IgD-negative memory B cell (primary cell): ENCODE measurements around the gene FILIP1L. TPM values are rescaled to one million over a fixed set of nuclear protein-coding genes. Genes with fewer than 3 reads are reported as not detected.

ENCODE experiments used
- H3K27ac Mint-ChIP-seq, 3 donors: one replicate each; pipeline ENCODE4 v1.8.0; 2020 to 2022; ENCODE audit warnings: mild to moderate bottlenecking in 3 of 3, mixed read lengths in 3 of 3, moderate library complexity in 1 of 3
- H3K27me3 Mint-ChIP-seq: one replicate; pipeline ENCODE4 v1.8.0; 2021; ENCODE audit warnings: mixed read lengths
- H3K36me3 Mint-ChIP-seq: one replicate; pipeline ENCODE4 v1.8.0; 2020; ENCODE audit warnings: mild to moderate bottlenecking, mixed read lengths
- H3K4me1 Mint-ChIP-seq, 3 donors: one replicate each; pipeline ENCODE4 v1.8.0; 2020 to 2022; ENCODE audit warnings: mixed read lengths in 3 of 3, mild to moderate bottlenecking in 1 of 3
- H3K4me3 Mint-ChIP-seq, 4 donors: one replicate each; pipeline ENCODE4 v1.8.0; 2020 to 2022; ENCODE audit warnings: mild to moderate bottlenecking in 4 of 4, mixed read lengths in 4 of 4, moderate library complexity in 3 of 4
- H3K9me3 Mint-ChIP-seq, 3 donors: one replicate each; pipeline ENCODE4 v1.8.0; 2020 to 2021; ENCODE audit warnings: mixed read lengths in 3 of 3, mild to moderate bottlenecking in 1 of 3
- polyA plus RNA-seq: library from polyadenylated mRNA; unstranded; fragments of 300-500 nt; fragmentation: Illumina TruSeq; gene quantifications from one replicate; pipeline ENCODE4 v1.2.3, GENCODE V29; 2021

Gene FILIP1L
- polyA plus RNA-seq, 1 donor from 2014 or later: 1.1 TPM

GRCh38 chr3:100040451-100041225, 73.7 kb downstream of the FILIP1L start:
- Mint-ChIP-seq H3K4me1 (peaks cover 28 to 41% (median 31%) of the 10 kb centered on the region in 3 donors), H3K36me3 (peaks cover 2% of the 10 kb centered on the region), H3K9me3 (no peaks in the 10 kb centered on the region)

GRCh38 chr3:100039075-100039474, 75.2 kb downstream of the FILIP1L start:
- Mint-ChIP-seq H3K4me3 (no peak overlapping the region), H3K9me3 (no peaks in the 10 kb centered on the region), H3K27me3 (no peaks in the 10 kb centered on the region), H3K36me3 (peaks cover 2% of the 10 kb centered on the region), H3K27ac (no peak overlapping the region), H3K4me1 (peaks cover 16 to 27% (median 18%) of the 10 kb centered on the region in 3 donors)

More at GRCh38 chr3:100040451-100041225, 73.7 kb downstream of the FILIP1L start:
- no peaks in the 10 kb centered on the region for H3K27me3 Mint-ChIP-seq
- H3K27ac Mint-ChIP-seq: peak overlapping the region in 1 of 3 donors; percentile 63
- no peak overlapping the region for H3K4me3 Mint-ChIP-seq

- Mint-ChIP-seq H3K4me1 (peaks cover 0 to 8% (median 0%) of the 10 kb centered on the region in 3 donors), H3K27ac (peak overlapping the region in 1 of 3 donors; percentile 31), H3K36me3 (peaks cover 2% of the 10 kb centered on the region)
Measured at GRCh38 chr3:100033903-100034471, 80.3 kb downstream of the FILIP1L start.

GRCh38 chr3:100033184-100033583, 81.1 kb downstream of the FILIP1L start:
- Mint-ChIP-seq H3K4me3 (no peak overlapping the region), H3K27ac (no peak overlapping the region), H3K9me3 (no peaks in the 10 kb centered on the region), H3K4me1 (peaks cover 0 to 8% (median 0%) of the 10 kb centered on the region in 3 donors), H3K36me3 (peaks cover 2% of the 10 kb centered on the region), H3K27me3 (no peaks in the 10 kb centered on the region)

More at GRCh38 chr3:100033903-100034471, 80.3 kb downstream of the FILIP1L start:
- no peaks in the 10 kb centered on the region for H3K9me3 Mint-ChIP-seq
- H3K27me3 Mint-ChIP-seq: no peaks in the 10 kb centered on the region
- no peak overlapping the region for H3K4me3 Mint-ChIP-seq

- Mint-ChIP-seq H3K27ac (peak overlapping the region in 1 of 3 donors; percentile 8), H3K36me3 (peaks cover 2% of the 10 kb centered on the region), H3K27me3 (no peaks in the 10 kb centered on the region), H3K9me3 (no peaks in the 10 kb centered on the region), H3K4me1 (peaks cover 0 to 8% (median 0%) of the 10 kb centered on the region in 3 donors), H3K4me3 (no peak overlapping the region)
Measured at GRCh38 chr3:100032243-100032642, 82.1 kb downstream of the FILIP1L start.

- H3K4me3 Mint-ChIP-seq: no peak overlapping the region
- no peak overlapping the region for H3K27ac Mint-ChIP-seq
- peaks cover 2% of the 10 kb centered on the region for H3K36me3 Mint-ChIP-seq
- H3K27me3 Mint-ChIP-seq: no peaks in the 10 kb centered on the region
- H3K9me3 Mint-ChIP-seq: no peaks in the 10 kb centered on the region
- peaks cover 0 to 8% (median 0%) of the 10 kb centered on the region in 3 donors for H3K4me1 Mint-ChIP-seq
Measured at GRCh38 chr3:100030914-100031425, 83.3 kb downstream of the FILIP1L start.

GRCh38 chr3:100030346-100030745, 84.0 kb downstream of the FILIP1L start:
- Mint-ChIP-seq H3K36me3 (peaks cover 2% of the 10 kb centered on the region), H3K4me3 (no peak overlapping the region), H3K4me1 (peaks cover 0 to 8% (median 0%) of the 10 kb centered on the region in 3 donors), H3K27me3 (no peaks in the 10 kb centered on the region), H3K27ac (no peak overlapping the region), H3K9me3 (no peaks in the 10 kb centered on the region)

GRCh38 chr3:100029689-100030088, 84.6 kb downstream of the FILIP1L start:
- H3K27me3 Mint-ChIP-seq: no peaks in the 10 kb centered on the region
- peaks cover 2% of the 10 kb centered on the region for H3K36me3 Mint-ChIP-seq
- H3K27ac Mint-ChIP-seq: no peak overlapping the region
- H3K4me1 Mint-ChIP-seq: peaks cover 0 to 8% (median 0%) of the 10 kb centered on the region in 3 donors
- no peak overlapping the region for H3K4me3 Mint-ChIP-seq
- H3K9me3 Mint-ChIP-seq: no peaks in the 10 kb centered on the region

GRCh38 chr3:100029052-100029451, 85.2 kb downstream of the FILIP1L start:
- peaks cover 2% of the 10 kb centered on the region for H3K36me3 Mint-ChIP-seq
- H3K4me1 Mint-ChIP-seq: peaks cover 0 to 8% (median 0%) of the 10 kb centered on the region in 3 donors
- no peaks in the 10 kb centered on the region for H3K27me3 Mint-ChIP-seq
- no peak overlapping the region for H3K27ac Mint-ChIP-seq
- H3K4me3 Mint-ChIP-seq: no peak overlapping the region
- H3K9me3 Mint-ChIP-seq: no peaks in the 10 kb centered on the region

- Mint-ChIP-seq H3K27ac (no peak overlapping the region), H3K4me1 (peaks cover 0 to 8% (median 0%) of the 10 kb centered on the region in 3 donors), H3K36me3 (peaks cover 6% of the 10 kb centered on the region), H3K9me3 (no peaks in the 10 kb centered on the region), H3K27me3 (no peaks in the 10 kb centered on the region), H3K4me3 (no peak overlapping the region)
Measured at GRCh38 chr3:100027321-100027720, 87.0 kb downstream of the FILIP1L start.

- peaks cover 6% of the 10 kb centered on the region for H3K36me3 Mint-ChIP-seq
- H3K9me3 Mint-ChIP-seq: no peaks in the 10 kb centered on the region
Measured at GRCh38 chr3:100024520-100025303, 89.6 kb downstream of the FILIP1L start.

GRCh38 chr3:100023595-100023994, 90.7 kb downstream of the FILIP1L start:
- Mint-ChIP-seq H3K4me3 (no peak overlapping the region), H3K9me3 (no peaks in the 10 kb centered on the region), H3K27ac (no peak overlapping the region), H3K36me3 (peaks cover 10% of the 10 kb centered on the region), H3K4me1 (no peaks in the 10 kb centered on the region), H3K27me3 (no peaks in the 10 kb centered on the region)

More at GRCh38 chr3:100024520-100025303, 89.6 kb downstream of the FILIP1L start:
- no peaks in the 10 kb centered on the region for H3K4me1 Mint-ChIP-seq
- H3K27me3 Mint-ChIP-seq: no peaks in the 10 kb centered on the region
- H3K4me3 Mint-ChIP-seq: no peak overlapping the region
- H3K27ac Mint-ChIP-seq: no peak overlapping the region

- H3K4me3 Mint-ChIP-seq: no peak overlapping the region
- H3K27ac Mint-ChIP-seq: no peak overlapping the region
- no peaks in the 10 kb centered on the region for H3K27me3 Mint-ChIP-seq
- H3K4me1 Mint-ChIP-seq: no peaks in the 10 kb centered on the region
- no peaks in the 10 kb centered on the region for H3K9me3 Mint-ChIP-seq
- H3K36me3 Mint-ChIP-seq: peaks cover 11% of the 10 kb centered on the region
Measured at GRCh38 chr3:100023150-100023549, 91.2 kb downstream of the FILIP1L start.

GRCh38 chr3:100022506-100022905, 91.8 kb downstream of the FILIP1L start:
- H3K9me3 Mint-ChIP-seq: no peaks in the 10 kb centered on the region
- no peak overlapping the region for H3K4me3 Mint-ChIP-seq
- no peaks in the 10 kb centered on the region for H3K4me1 Mint-ChIP-seq
- H3K36me3 Mint-ChIP-seq: peaks cover 11% of the 10 kb centered on the region
- H3K27me3 Mint-ChIP-seq: no peaks in the 10 kb centered on the region
- H3K27ac Mint-ChIP-seq: no peak overlapping the region
